Measurements from ENCODE around the gene AFAP1.

AFAP1 gene

GRCh38 chr4:7903791-7904516 lies 35.7 kb downstream of the AFAP1 start:
- no peak overlapping the region for H3K27ac ChIP-seq

GRCh38 chr4:7902826-7903225 lies 36.8 kb downstream of the AFAP1 start:
- TF ChIP-seq CTCF (IDR thresholded peaks at IDR 0.05) = no peak
- TF ChIP-seq ZFX (IDR thresholded peaks at IDR 0.05; ENCODE audit: borderline replicate concordance) = no peak
- H3K27ac ChIP-seq = no peak overlapping the region

More at GRCh38 chr4:7903791-7904516, 35.7 kb downstream of the AFAP1 start:
- TF ChIP-seq ZFX (IDR thresholded peaks at IDR 0.05; ENCODE audit: borderline replicate concordance) = no peak
- TF ChIP-seq CTCF (IDR thresholded peaks at IDR 0.05) = no peak

- no peak overlapping the region for H3K27ac ChIP-seq
- no peak for TF ChIP-seq ZFX (IDR thresholded peaks at IDR 0.05; ENCODE audit: borderline replicate concordance)
These were observed 37.5 kb downstream of the AFAP1 start for GRCh38 chr4:7902101-7902553.

- no peak overlapping the region for H3K27ac ChIP-seq
- TF ChIP-seq ZFX (IDR thresholded peaks at IDR 0.05; ENCODE audit: borderline replicate concordance) = no peak
These were observed 38.3 kb downstream of the AFAP1 start for GRCh38 chr4:7901311-7901885.

GRCh38 chr4:7900334-7900909 lies 39.2 kb downstream of the AFAP1 start:
- H3K27ac ChIP-seq = no peak overlapping the region
- no peak for TF ChIP-seq ZFX (IDR thresholded peaks at IDR 0.05; ENCODE audit: borderline replicate concordance)
- no peak for TF ChIP-seq CTCF (IDR thresholded peaks at IDR 0.05)

GRCh38 chr4:7899184-7899869 lies 40.3 kb downstream of the AFAP1 start:
- TF ChIP-seq CTCF (IDR thresholded peaks at IDR 0.05) = no peak
- no peak for TF ChIP-seq ZFX (IDR thresholded peaks at IDR 0.05; ENCODE audit: borderline replicate concordance)
- no peak overlapping the region for H3K27ac ChIP-seq

- TF ChIP-seq CTCF (IDR thresholded peaks at IDR 0.05) = no peak
- TF ChIP-seq ZFX (IDR thresholded peaks at IDR 0.05; ENCODE audit: borderline replicate concordance) = no peak
- H3K27ac ChIP-seq = no peak overlapping the region
These were observed 41.3 kb downstream of the AFAP1 start for GRCh38 chr4:7898385-7898784.

GRCh38 chr4:7897811-7898210 lies 41.9 kb downstream of the AFAP1 start:
- TF ChIP-seq ZFX (IDR thresholded peaks at IDR 0.05; ENCODE audit: borderline replicate concordance) = no peak
- no peak for TF ChIP-seq CTCF (IDR thresholded peaks at IDR 0.05)
- no peak overlapping the region for H3K27ac ChIP-seq
